Stomach (tissue), 9 donors: Measurements from ENCODE around the gene SNX32. TPM values are rescaled to one million over a fixed set of nuclear protein-coding genes. Genes with fewer than 3 reads are reported as not detected.

Source experiments
- DNase-seq, 2 donors: peaks; one replicate each; pipeline versions ENCODE4 v3.0.0 to v3.0.0-alpha.2; 2013 to 2019
- H3K27ac ChIP-seq, 5 donors: fragments of 200-600 bp in 4 of 5; sonication (generic) in 4 of 5; one replicate each; pipeline ENCODE4 v1.5.1; 2013 to 2019; ENCODE audit warnings: mild to moderate bottlenecking in 1 of 5, moderate library complexity in 1 of 5
- H3K27me3 ChIP-seq, 3 donors: fragments of 200-600 bp; sonication (generic); one replicate each; pipeline ENCODE4 v1.5.1; 2017 to 2019; ENCODE audit warnings: mixed run types in 1 of 3
- H3K36me3 ChIP-seq, 4 donors: fragments of 200-600 bp; sonication (generic); 1 replicate in 3 of 4; 2 replicates in 1 of 4; pipeline ENCODE4 v1.5.1; 2016 to 2019
- H3K4me1 ChIP-seq, 4 donors: fragments of 200-600 bp; sonication (generic); one replicate each; pipeline ENCODE4 v1.5.1; 2016 to 2019
- H3K4me3 ChIP-seq, 4 donors: fragments of 200-600 bp; sonication (generic) in 3 of 4; one replicate each; pipeline ENCODE4 v1.5.1; 2016 to 2019; ENCODE audit warnings: mild to moderate bottlenecking in 1 of 4
- H3K9me3 ChIP-seq, 4 donors: fragments of 200-600 bp; sonication (generic); one replicate each; pipeline ENCODE4 v1.5.1; 2016 to 2019
- CTCF ChIP-seq, 7 experiments: fragments of 450-650 bp in 4 of 7; fragments of 200-600 bp in 3 of 7; sonication (generic) in 3 of 7; IDR thresholded peaks; one replicate each; pipeline ENCODE4 v1.5.1; 2016 to 2019; ENCODE audit warnings: antibody characterized with exemption in 7 of 7, control low read depth in 2 of 7, mild to moderate bottlenecking in 1 of 7
- EP300 ChIP-seq: sonication (generic); formaldehyde crosslinking; IDR thresholded peaks from one replicate; pipeline ENCODE4 v1.6.1; 2017; ENCODE audit warnings: antibody characterized with exemption
- POLR2A ChIP-seq, 4 donors: fragments of 450-650 bp; IDR thresholded peaks; one replicate each; pipeline ENCODE4 v1.6.1; 2016; ENCODE audit warnings: antibody characterized with exemption in 4 of 4, control low read depth in 2 of 4, mild to moderate bottlenecking in 1 of 4, moderate library complexity in 1 of 4
- POLR2AphosphoS5 ChIP-seq, 3 donors: sonication (generic); formaldehyde crosslinking; IDR thresholded peaks; one replicate each; pipeline ENCODE4 v1.6.1; 2016; ENCODE audit warnings: antibody characterized with exemption in 3 of 3
- WGBS, 5 donors: extraction: QIAGEN DNeasy Blood & Tissue Kit in 3 of 5; methylation state at CpG; one replicate each; pipeline versions ENCODE4 v1.1.5 to v1.1.7; 2013 to 2018; 5-methylcytosine and 5-hydroxymethylcytosine counted together
- intact Hi-C: fragments of 100-400 bp; cut with DNase I; formaldehyde crosslinking; loops from one replicate; pipeline ENCODE4 v1.15.1; 2023; ENCODE audit warnings: low total_unique reads
- polyA plus RNA-seq, 3 donors: library from polyadenylated mRNA; stranded (reverse); fragments of 200-250 nt; gene quantifications; one replicate each; pipeline ENCODE4 v1.2.3, GENCODE V29; 2013
- total RNA-seq, 5 donors: library from RNA; depleted of rRNA; stranded (reverse); fragments of >200 nt; gene quantifications; one replicate each; pipeline versions ENCODE4 v1.1.0 to v1.2.3, GENCODE V29; 2014 to 2016
- donor health status: healthy with polysubstance abuse.
- donor health status: Bipolar disorder and iron deficiency.
- donor health status: healthy.

The SNX32 gene
- total and polyA plus RNA-seq, 8 donors: 0.25 to 1.4 (median 0.76) TPM; not detected in 2

- Histone ChIP-seq H3K27ac (peak overlapping the region in 2 of 5 donors; percentile 10 to 40), H3K4me3 (no peak overlapping the region), H3K4me1 (peaks cover 21 to 53% (median 49%) of the 10 kb centered on the region in 4 donors), H3K36me3 (peaks cover 42 to 64% (median 59%) of the 10 kb centered on the region in 4 donors), H3K9me3 (peaks cover 0 to 7% (median 0%) of the 10 kb centered on the region in 4 donors), H3K27me3 (no peaks in the 10 kb centered on the region)
- 86 to 97% (median 94%) methylated on average over 15 to 33 of the region's 33 CpGs for WGBS, 5 donors
- intact Hi-C loops: no loop called here
- DNase-seq: no peak
- TF ChIP-seq CTCF (IDR thresholded peaks at IDR 0.05): no peak
- TF ChIP-seq EP300: no peak
- no peak for TF ChIP-seq POLR2A (IDR thresholded peaks at IDR 0.05)
- TF ChIP-seq POLR2AphosphoS5 (IDR thresholded peaks at IDR 0.05): no peak
Measured at GRCh38 chr11:65852508-65853245, 18.9 kb downstream of the SNX32 start.

- TF ChIP-seq POLR2A (IDR thresholded peaks at IDR 0.05) (no peak), EP300 (no peak), CTCF (IDR thresholded peaks at IDR 0.05) (no peak), POLR2AphosphoS5 (IDR thresholded peaks at IDR 0.05) (no peak)
- no peak for DNase-seq
- H3K9me3 ChIP-seq: peaks cover 0 to 7% (median 0%) of the 10 kb centered on the region in 4 donors
- WGBS, 5 donors: 80 to 92% (median 89%) methylated on average over 3 to 6 of the region's 6 CpGs
- H3K4me3 ChIP-seq: no peak overlapping the region
- H3K27ac ChIP-seq: peak overlapping the region in 4 of 5 donors; percentile 22 to 97 (median 32)
- no peaks in the 10 kb centered on the region for H3K27me3 ChIP-seq
- intact Hi-C loops: no loop called here
- peaks cover 42 to 64% (median 59%) of the 10 kb centered on the region in 4 donors for H3K36me3 ChIP-seq
- H3K4me1 ChIP-seq: peaks cover 21 to 54% (median 49%) of the 10 kb centered on the region in 4 donors
Measured at GRCh38 chr11:65853246-65853979, 19.6 kb downstream of the SNX32 start.

- Histone ChIP-seq H3K36me3 (peaks cover 42 to 64% (median 59%) of the 10 kb centered on the region in 4 donors), H3K4me3 (no peak overlapping the region), H3K4me1 (peaks cover 21 to 62% (median 56%) of the 10 kb centered on the region in 4 donors), H3K9me3 (peaks cover 0 to 7% (median 0%) of the 10 kb centered on the region in 4 donors), H3K27ac (peak overlapping the region in 4 of 5 donors; percentile 24 to 97 (median 38)), H3K27me3 (no peaks in the 10 kb centered on the region)
- WGBS, 5 donors: 52 to 79% (median 54%) methylated on average over 4 of the region's 4 CpGs
- intact Hi-C loops: no loop called here
- peak in 1 of 3 donors; percentile 46 for TF ChIP-seq POLR2AphosphoS5 (IDR thresholded peaks at IDR 0.05)
- no peak for TF ChIP-seq EP300
- peak; percentile 68 to 82 for DNase-seq
Measured at GRCh38 chr11:65854161-65854592, 20.4 kb downstream of the SNX32 start.

GRCh38 chr11:65854852-65855837 lies 21.4 kb downstream of the SNX32 start:
- H3K4me3 ChIP-seq: peak overlapping the region in 2 of 4 donors; percentile 94 to 99
- TF ChIP-seq EP300 (no peak), POLR2A (IDR thresholded peaks at IDR 0.05) (no peak), CTCF (IDR thresholded peaks at IDR 0.05) (no peak), POLR2AphosphoS5 (IDR thresholded peaks at IDR 0.05) (no peak)
- WGBS, 5 donors: 69 to 77% (median 71%) methylated on average over 14 to 15 of the region's 15 CpGs
- intact Hi-C loops: no loop called here
- H3K4me1 ChIP-seq: peaks cover 21 to 70% (median 59%) of the 10 kb centered on the region in 4 donors
- H3K27ac ChIP-seq: peak overlapping the region in 4 of 5 donors; percentile 4 to 97 (median 33)
- H3K9me3 ChIP-seq: peaks cover 0 to 7% (median 0%) of the 10 kb centered on the region in 4 donors
- no peaks in the 10 kb centered on the region for H3K27me3 ChIP-seq
- peaks cover 42 to 64% (median 59%) of the 10 kb centered on the region in 4 donors for H3K36me3 ChIP-seq
- no peak for DNase-seq
